NCI-H2227 treated with DMSO at 0.1 percent for 48 hours (cell line): ENCODE results near the gene LRP11.
"Not testable (repeated sequence)": the region's sequence is repeated elsewhere in the genome, so short reads cannot be mapped to it uniquely, and the experiment has no call there.

ENCODE experiments used
- DNase-seq: peaks from one replicate; lab custom pipeline; 2025; lab: John Stamatoyannopoulos, UW

Gene LRP11

GRCh38 chr6:149897855-149898744 lies 33.9 kb upstream of the LRP11 start, which contains the start of gene RAET1E:
TSS of gene RAET1E (minus strand) at chr6:149898113. CDS start at chr6:149890901, 7,212 bp downstream.
- DNase-seq, result no peak

GRCh38 chr6:149897015-149897697 lies 33.0 kb upstream of the LRP11 start:
- no peak for DNase-seq

GRCh38 chr6:149896491-149896890 lies 32.3 kb upstream of the LRP11 start:
- no peak for DNase-seq

- no peak for DNase-seq
Measured at GRCh38 chr6:149895833-149896271, 31.7 kb upstream of the LRP11 start.

GRCh38 chr6:149895048-149895590 lies 31.0 kb upstream of the LRP11 start:
- DNase-seq, result no peak

GRCh38 chr6:149891864-149892263 lies 27.7 kb upstream of the LRP11 start:
- DNase-seq, result not testable (repeated sequence)

- no peak for DNase-seq
Measured at GRCh38 chr6:149891259-149891658, 27.1 kb upstream of the LRP11 start.

- no peak for DNase-seq
Measured at GRCh38 chr6:149890629-149891045, 26.5 kb upstream of the LRP11 start.

- DNase-seq, result no peak
Measured at GRCh38 chr6:149889326-149889725, 25.2 kb upstream of the LRP11 start.

- no peak for DNase-seq
Measured at GRCh38 chr6:149888659-149889058, 24.5 kb upstream of the LRP11 start.

- DNase-seq, result no peak
Measured at GRCh38 chr6:149888093-149888492, 23.9 kb upstream of the LRP11 start.

- DNase-seq, result no peak
Measured at GRCh38 chr6:149887343-149887742, 23.2 kb upstream of the LRP11 start.

GRCh38 chr6:149885888-149886287 lies 21.7 kb upstream of the LRP11 start:
- DNase-seq, result no peak

- DNase-seq, result no peak
Measured at GRCh38 chr6:149884617-149885016, 20.5 kb upstream of the LRP11 start.

- DNase-seq, result no peak
Measured at GRCh38 chr6:149884215-149884614, 20.1 kb upstream of the LRP11 start.

GRCh38 chr6:149881860-149882259 lies 17.7 kb upstream of the LRP11 start:
- no peak for DNase-seq

GRCh38 chr6:149881066-149881766 lies 17.1 kb upstream of the LRP11 start:
- no peak for DNase-seq

GRCh38 chr6:149877659-149878058 lies 13.5 kb upstream of the LRP11 start:
- no peak for DNase-seq

- DNase-seq, result no peak
Measured at GRCh38 chr6:149876241-149876933, 12.2 kb upstream of the LRP11 start.

- no peak for DNase-seq
Measured at GRCh38 chr6:149872233-149872632, 8.1 kb upstream of the LRP11 start.

- DNase-seq, result no peak
Measured at GRCh38 chr6:149871182-149871581, 7.0 kb upstream of the LRP11 start.
